HG02571 (cell line): Measurements from ENCODE around the gene NUDT4.
"Not testable (repeated sequence)": the region's sequence is repeated elsewhere in the genome, so short reads cannot be mapped to it uniquely, and the experiment has no call there.

Experiments
- ATAC-seq: cut with Tn5 transposase; IDR thresholded peaks from one replicate; pipeline ENCODE4 v1.9.1; 2021; ENCODE audit warnings: mild to moderate bottlenecking, moderate library complexity; ENCODE audit not compliant: unreplicated experiment

NUDT4 gene

DNA sequence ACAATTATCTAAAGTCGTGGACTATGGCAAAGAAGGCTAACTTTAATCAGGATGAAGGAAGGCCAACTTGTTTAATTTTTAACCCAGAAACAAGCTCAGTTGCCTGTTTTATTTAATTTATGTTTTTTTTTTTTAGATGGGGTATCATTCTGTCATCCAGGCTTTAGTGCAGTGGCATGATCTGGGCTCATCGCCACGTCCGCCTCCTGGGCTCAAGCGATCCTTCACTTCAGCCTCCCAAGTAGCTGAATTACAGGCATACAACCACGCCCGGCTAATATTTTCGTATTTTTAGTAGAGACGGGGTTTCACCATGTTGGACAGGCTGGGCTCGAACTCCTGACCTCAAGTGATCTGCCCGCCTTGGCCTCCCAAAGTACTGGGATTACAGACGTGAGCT lies 19.7 kb downstream of the NUDT4 start:
- ATAC-seq: no peak

DNA sequence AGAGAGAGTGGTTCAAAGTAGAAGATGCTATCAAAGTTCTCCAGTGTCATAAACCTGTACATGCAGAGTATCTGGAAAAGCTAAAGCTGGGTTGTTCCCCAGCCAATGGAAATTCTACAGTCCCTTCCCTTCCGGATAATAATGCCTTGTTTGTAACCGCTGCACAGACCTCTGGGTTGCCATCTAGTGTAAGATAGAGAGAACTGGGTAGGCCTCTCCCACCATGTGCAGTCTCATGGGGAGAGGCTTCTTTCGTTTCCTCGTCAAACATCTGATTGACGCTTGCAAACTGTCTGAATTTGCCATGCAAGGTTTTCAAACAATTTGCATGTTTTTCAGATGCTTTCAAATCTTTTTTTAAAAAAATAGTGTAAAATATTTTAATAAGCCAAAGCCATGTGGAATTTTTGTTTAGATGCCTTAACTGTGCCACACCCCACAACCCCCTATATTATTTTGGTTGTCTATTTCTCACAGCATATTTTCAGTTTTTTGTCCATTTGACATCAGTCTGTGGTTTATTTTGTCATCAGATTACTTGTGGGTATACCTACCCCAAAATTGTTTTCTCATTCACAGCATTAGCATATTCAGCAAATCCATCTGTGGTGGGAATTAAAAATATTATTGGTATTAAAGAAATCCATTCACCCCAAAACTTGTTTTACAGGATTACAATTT lies 21.6 kb downstream of the NUDT4 start:
- peak; percentile 91 for ATAC-seq

DNA sequence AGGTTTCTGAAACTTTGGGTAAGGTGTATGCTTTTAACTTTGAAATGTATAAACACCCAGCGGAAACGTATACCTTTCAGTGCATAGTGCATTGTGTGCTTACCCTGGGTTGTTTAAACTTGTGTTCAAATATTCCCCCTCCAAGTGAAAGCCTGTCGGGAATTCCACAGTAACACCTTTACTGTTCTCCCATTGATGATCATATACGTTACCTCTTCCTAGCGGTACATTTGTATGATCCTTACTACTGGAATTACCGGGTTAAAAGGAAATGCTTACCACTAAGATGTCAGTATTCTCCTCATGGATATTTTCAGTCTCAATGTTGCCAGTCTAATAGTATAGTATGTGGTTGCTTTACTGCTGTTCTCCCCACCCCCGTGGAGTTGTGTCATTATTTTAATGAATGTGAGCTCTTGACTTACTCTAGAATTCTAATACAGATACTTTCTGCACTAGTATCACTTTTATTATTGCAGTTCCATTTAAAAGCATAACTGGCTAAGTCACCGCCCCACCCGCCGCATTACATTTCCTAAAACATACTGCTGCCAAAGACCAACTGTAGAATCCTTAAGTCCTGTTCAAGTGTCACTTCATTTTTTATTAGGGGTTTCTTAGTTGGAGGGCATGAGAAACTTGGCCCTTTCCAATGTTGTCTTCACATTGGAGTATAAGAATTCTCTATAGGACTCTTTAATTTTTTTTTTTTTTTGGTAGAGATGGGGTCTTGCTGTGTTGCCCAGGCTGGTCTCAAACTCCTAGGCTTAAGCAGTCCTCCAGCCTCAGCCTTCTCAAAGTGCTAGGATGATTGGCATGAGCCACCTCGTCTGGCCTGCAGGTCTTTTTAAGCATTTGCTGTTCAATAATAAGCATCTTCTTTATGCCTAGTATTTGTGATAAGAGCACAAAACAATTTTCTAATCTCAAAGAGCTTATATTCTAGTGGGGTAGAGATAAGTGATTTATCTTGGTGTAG lies 24.9 kb downstream of the NUDT4 start:
- ATAC-seq: no peak

DNA sequence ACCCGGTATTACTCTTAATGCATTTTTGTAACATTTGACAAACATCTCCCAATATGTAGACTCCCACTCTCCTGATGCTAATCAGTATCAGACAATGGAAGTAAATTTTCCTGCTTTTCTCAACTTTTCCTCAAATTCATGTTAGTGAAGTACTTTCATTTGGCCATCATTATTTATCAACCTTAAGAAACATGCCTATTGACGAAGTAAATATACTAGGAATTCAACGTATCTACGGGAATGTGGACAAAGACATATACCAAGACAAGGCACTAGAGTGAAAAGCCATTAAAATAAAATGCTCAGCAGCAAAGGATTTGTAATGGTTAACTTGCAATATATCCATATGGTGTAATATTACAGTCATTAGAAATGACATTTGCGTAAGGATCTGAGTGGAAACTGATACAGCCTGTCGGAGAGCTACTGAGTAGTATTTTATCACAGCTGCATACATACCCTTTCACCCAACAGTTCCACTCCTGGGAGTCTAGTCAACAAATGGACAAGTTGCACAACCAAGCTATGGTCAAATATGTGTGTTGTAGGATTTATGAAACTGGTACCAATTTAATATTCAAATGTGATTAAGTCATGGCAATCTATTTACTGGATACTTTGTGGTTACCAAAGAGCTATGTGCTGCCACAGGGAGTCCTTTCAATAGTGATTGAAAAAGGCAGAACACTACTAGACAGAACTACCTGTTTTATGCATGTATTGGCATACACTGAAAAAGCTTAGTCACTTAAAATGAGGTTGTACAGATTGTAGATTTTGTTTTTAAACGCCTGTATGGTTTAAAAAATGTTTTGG lies 26.5 kb downstream of the NUDT4 start:
- no peak for ATAC-seq

DNA sequence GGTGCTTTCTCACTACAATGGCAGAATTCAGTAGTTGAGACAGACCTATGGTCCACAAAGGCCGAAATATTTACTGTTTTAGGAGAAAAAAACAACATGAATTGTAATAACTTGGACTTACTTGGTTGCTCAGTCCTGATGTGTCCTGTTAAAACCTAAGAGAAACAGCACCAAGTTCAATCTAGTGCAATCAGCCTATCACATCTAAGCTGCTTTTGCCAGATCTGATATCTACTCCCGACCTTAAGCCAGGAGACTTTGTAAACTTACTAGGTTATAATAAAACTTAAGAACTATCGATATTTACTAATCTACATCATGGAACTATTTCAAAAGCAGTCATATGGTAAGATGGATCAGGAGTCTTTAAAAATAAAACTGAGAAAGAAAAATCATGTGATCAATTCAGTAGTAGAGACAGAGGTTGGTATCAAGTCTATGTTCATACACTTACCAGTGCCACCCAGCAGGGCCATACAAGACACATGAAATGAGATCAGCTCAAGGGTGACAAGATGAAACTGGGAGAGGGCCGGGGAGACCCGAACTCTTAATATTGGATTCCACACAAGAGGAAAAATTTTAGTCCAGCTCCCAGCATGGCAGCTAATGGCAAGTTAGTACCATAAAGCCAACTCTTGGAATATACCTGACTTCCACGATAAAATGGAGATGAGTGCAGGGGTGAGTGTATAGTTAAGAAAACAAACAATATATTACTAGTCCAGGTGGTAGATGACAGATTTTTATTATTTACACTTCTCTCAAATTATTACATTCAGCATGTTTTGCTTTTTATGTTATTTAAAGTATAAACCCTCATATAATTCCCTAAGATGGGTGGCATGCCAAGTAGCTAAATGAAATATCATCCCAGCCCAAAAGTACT lies 27.5 kb downstream of the NUDT4 start:
- no peak for ATAC-seq

DNA sequence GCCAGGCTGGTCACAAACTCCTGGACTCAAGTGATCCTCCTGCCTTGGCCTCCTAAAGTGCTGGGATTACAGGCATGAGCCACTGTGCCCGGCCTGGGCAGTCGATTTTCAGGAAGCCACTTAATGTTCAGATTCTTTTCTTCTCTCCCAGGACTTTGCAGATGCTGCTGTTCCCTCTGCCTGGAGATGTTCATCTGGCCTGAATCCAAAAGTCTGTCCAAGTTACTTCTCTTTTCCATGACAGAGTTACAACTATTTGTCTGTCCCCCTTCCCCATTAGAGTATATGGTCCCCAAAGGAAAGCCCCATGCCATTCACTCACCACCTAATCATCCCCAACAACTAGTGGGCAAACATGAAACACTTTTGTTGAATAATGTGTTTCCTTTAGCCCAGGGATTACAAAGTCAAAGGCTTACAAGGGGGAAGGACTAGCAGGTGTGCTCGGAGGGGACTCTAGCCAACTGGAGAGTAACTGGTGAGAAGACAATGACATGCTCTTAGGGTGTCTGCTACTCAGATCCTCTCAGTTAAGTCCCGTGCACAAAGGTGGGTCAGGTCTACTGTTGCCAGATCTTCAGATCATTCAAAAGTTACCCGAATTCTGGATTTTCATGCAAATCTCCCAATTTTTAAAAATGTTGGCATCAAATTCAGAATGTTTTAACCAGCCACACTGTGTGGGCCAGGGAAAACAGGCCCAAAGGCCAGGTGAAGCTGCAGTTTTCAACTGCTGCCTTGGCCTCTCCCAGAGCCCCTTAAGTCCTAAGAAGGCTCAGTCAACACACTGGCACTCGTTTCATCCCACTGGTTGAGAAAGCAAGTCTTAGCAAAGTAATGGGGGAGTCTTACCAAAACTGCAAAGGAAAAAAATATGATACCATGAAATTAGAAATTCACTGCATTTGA lies 29.6 kb downstream of the NUDT4 start:
- ATAC-seq: no peak

DNA sequence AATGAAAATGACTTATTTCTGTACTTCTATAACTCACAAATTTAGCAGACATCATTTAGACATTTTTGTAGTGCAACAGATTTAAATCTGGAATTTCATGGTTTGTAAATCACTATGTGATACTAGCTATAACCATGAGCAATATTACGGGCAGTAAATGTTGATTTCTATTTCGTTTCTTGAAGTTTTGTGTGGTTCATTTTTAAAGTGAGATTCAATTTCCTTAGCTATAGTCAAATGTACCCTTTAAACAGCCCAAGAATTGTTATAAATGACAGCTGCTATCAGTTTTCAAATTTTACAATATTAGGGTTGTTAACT lies 30.2 kb downstream of the NUDT4 start:
- ATAC-seq: no peak

DNA sequence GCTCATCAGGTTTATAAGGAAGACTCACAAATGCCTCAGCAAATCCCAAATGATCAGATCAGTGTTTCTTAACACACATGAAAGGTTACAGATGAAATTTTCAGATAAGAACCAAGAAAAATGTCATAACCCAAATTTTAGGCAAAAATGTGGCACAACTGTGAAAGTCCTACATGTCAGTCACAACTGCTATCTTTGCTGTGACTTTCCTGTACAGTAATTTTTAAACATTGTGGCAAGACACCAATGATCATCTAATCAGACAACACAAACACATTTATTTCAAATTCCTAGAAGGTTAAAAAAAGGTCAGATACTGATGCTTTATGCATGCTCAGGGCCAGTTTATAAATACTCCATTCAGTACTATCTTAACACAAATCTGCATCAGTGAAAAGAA lies 31.1 kb downstream of the NUDT4 start:
- ATAC-seq: no peak

DNA sequence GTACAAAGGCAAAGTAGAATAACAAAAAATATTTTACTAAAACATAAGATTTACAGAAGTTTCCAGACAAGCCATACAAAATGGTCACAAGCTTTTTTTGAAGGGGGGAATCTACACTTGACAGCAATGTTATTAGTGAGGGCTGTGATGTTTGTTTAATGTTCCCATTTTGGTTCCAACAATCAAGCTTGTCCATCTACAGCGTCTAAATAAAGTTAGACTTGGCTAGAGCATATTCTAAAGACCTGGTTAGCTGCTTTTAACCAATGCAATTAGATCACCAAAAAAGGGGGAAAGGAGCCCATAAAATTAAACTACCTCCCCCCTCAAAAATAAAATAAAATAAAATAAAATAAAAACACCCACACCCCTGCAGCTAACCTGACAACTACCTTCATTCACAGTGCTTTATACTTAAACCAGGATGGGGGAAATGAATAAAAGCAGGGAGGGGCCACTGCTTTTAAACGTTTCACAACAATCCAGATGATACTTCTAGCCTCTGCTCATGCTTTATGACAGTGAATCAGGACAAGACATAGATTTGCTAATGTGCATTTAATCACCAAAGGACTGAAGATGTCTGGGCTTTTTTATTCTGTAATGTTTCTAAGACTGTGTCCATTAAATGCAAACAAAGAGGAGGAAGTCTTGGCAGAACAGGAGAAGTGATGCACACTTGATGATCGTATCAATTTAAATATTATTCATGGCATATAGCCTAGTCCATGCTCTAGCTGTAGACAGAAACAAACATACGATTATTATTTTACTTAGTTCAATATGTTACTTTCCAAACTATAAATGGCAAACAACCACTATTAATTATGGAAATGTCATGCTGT lies 31.8 kb downstream of the NUDT4 start:
- not testable (repeated sequence) for ATAC-seq

DNA sequence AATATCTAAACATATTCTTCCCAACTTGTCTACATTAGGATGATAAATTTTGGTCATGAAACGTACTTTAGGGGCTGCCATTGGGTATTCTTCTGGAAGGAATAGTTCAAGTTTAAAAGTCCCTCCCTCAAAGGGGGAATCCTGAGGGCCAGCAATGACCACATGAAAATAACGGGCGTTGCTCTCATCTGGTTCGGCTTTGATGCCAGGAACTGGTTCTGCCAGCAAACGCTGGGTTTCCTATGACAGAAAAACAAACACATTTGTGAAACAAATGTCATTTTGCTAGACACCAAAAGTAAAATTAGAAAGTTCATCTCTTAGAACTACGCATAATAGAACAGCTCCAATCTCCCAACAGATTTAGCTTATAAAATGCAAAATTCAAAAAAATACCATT lies 33.3 kb downstream of the NUDT4 start:
- ATAC-seq: not testable (repeated sequence)

DNA sequence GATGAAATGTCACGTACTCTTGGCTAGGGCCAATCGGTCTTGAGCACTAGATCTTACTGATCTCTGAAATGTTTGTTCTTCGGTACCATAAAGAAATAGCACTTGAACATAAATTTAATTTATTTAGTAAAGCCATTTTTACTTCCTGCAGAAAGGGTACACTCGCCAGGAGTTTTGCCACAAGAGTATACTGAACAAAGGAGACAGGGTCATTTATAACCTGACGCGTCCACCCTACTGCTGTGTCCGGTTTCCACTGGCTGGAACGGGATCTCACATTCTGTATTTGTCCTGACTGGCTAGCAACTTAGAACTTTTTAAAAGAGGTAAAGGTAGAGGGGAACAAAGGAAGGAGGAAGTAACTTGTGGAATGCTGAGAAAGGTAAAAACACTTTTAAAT lies 34.7 kb downstream of the NUDT4 start:
- not testable (repeated sequence) for ATAC-seq

DNA sequence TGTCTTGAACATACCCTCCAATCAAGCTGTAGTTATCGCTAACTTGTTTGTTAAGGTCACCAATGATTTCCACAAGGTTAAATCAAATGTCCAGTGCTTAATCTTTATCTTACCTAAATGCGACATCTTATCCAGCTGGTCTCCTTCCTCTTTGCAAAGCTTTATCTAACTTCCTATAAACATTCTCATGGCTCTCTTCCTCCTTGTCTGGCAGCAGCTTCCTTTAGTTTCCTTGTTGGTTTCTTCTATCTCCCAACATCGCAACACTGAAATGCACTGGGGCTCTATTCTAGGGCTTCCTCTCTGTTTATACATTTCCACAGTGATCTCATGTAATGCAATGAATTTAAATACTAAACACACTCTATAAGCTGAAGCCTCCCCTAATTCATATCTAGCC lies 35.3 kb downstream of the NUDT4 start:
- ATAC-seq: no peak

DNA sequence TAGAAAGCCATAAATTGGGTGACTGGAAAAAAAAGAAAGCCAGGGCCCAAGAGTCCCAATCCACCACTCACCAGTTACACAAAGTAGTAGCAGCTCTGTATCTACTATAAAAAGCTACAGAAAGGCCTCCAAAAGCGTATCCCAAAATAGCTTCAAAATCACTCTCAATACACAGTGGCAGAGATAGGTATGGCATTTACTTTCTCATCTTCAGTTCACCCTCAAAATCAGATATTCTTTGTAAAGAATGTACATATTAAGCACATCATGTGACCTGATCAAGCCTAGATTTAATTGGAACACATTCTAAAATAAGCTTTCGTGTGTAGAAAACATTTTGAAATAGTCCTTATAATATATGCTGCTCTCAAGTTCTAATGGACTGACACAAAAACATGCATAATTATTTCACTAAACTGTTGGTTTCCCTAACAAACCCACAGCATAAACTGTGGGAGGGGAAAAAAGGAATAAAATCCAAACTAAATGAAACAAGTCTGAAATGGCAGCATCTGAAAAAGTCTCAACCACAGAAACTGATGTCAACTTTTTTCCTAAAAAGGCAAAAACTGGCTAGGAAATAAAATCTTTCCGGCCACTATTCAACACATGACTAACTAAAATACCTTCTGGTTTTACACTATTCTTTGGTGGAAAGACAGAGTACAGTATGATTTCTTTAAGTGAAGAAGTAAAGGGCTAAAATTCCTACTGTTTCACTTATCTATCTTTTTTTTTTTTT lies 38.2 kb downstream of the NUDT4 start:
- ATAC-seq: no peak

DNA sequence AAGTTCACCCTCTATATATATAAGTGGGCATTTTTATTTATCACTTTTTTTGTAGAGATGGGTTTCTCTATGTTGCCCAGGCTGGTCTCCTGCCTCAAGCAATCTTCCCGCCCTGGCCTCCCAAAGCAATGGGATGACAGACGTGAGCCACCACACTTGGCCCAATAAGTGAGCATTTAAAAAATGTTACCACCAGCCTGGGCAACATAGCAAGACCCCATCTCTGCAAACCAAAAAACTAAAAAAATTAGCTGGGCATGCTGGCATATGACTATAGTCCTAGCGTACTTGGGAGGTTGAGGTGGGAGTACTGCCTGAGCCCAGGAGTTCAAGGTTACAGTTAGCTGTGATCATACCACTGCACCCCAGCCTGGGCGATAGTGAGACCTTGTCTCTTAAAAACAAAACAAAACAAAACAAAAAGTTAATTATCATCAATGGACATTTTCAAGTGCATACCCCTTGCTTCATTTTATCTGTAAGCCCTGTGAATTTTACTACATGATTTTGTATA lies 40.3 kb downstream of the NUDT4 start:
- ATAC-seq: no peak

DNA sequence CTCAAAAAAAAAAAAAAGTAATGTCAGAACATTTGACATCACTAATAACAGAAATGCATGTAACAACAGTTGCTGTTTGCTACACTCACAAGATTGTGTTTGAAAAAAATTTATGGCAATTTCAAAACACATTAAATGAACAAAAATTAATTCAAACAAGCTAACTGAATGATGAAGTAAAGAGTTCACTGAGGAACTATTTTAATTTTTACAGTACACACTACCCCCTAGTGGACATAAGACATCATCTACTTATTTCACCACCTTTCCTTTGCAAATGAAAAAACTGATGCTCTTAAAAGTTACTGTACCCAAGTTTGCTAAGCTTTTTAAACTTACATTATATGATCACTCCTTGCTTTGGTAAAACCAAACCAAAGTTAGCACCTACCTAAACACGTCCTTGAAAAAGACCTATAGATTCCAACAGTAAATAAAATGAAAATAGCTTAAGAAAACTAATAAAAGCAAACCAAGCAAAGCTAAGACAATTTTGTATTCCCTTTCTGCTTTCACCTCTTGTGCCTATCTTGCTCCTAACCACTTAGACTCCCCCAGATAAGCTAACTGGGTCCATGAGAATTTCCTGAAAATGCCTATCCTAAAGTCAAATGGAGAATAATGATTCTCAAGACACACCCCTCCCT lies 41.8 kb downstream of the NUDT4 start:
- ATAC-seq: no peak

DNA sequence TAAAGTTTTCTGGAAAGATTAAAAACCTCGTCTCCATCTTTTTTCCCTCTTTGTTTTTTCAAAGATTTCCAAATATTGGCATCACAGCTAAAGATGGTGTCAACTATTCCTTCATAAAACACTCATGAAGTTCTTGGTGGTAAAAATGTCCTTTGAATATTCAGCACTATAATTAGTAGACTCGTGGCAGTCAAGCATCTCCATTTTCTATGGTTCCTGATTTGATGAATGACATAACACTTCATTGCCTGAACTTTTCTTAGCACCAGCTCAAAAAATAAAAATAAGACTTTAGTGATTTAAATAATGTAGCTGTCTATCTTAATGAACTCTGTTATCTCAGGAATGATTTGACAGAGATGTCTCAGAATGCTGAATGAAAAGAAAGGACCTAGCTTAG lies 44.3 kb downstream of the NUDT4 start:
- ATAC-seq: no peak

DNA sequence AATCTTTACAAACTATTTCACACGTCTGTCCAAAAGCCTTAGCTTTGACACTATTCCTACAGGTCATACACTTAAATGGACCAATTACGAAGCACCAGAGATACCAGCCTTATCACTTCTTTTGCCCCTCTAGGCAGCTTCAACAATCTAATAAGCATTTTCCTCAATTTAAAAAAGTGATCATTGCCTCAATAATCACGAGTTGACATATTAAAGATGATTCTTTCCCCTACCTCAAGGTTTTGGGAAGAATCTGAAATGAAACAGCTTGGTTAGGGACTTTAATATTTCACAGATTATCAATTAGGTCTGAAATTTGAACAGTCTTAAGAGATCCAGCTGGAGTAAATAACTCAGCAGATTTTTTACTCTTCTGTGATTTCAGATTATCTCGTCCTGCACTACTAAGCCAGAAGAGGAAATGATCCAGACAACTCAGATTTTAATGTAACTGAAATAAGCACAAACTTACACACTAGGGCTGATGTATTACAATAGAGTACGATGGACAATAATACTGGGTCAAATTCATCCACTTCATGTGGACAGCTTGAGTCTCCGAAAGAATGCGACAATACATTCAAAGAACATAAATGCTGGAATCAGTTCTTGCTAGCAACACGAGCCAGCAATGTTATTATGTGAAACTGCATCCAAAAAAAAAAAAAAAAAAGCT lies 48.1 kb downstream of the NUDT4 start:
- no peak for ATAC-seq
